ENCODE results near the gene GJA9.
"Not testable (repeated sequence)": the region's sequence is repeated elsewhere in the genome, so short reads cannot be mapped to it uniquely, and the experiment has no call there.

Gene GJA9

DNA sequence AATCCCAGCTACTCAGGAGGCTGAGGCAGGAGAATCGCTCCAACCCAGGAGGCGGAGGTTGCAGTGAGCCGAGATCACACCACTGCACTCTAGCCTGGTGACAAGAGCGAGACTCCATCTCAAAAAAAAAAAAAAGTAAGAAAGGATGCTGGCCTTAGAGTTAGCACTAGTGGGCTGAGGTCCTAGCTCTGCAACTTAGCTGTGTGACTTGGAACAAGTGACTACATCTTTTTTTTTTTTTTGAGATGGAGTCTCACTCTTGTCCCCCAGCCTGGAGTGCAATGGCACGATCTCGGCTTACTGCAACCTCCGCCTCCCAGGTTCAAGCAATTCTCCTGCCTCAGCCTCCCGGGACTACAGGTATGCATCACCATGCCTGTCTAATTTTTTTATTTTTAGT, 33.5 kb upstream of the GJA9 start:
- H3K27ac ChIP-seq (ENCODE audit: low read depth, low read length, severe bottlenecking); H3K36me3 ChIP-seq (ENCODE audit: control insufficient read depth, insufficient read depth, low read length); H3K4me3 ChIP-seq (ENCODE audit: extremely low read depth, insufficient read depth, low read length, poor library complexity, severe bottlenecking); H3K4me1 ChIP-seq (ENCODE audit: control insufficient read depth, insufficient read depth, low read length, poor library complexity, severe bottlenecking); H3K9me3 ChIP-seq (ENCODE audit: control insufficient read depth, low read length): not testable (repeated sequence)
- WGBS, 2 experiments (ENCODE audit: insufficient coverage in 2 of 2), result 92 to 98% methylated on average over 5 to 7 of the region's 8 CpGs

GRCh38 chr1:38908821-38909220, 27.4 kb upstream of the GJA9 start:
- H3K4me3 ChIP-seq (ENCODE audit: extremely low read depth, insufficient read depth, low read length, poor library complexity, severe bottlenecking), result no peak overlapping the region
- no peaks in the 10 kb centered on the region for H3K9me3 ChIP-seq (ENCODE audit: control insufficient read depth, low read length)
- H3K36me3 ChIP-seq (ENCODE audit: control insufficient read depth, insufficient read depth, low read length), result no peaks in the 10 kb centered on the region
- 91 to 93% methylated on average over 11 to 13 of the region's 13 CpGs for WGBS, 2 experiments (ENCODE audit: insufficient coverage in 2 of 2)
- no peak overlapping the region for H3K27ac ChIP-seq (ENCODE audit: low read depth, low read length, severe bottlenecking)
- no peaks in the 10 kb centered on the region for H3K4me1 ChIP-seq (ENCODE audit: control insufficient read depth, insufficient read depth, low read length, poor library complexity, severe bottlenecking)

GRCh38 chr1:38905985-38906384, 24.6 kb upstream of the GJA9 start:
- H3K4me1 ChIP-seq (ENCODE audit: control insufficient read depth, insufficient read depth, low read length, poor library complexity, severe bottlenecking), result no peaks in the 10 kb centered on the region
- no peaks in the 10 kb centered on the region for H3K9me3 ChIP-seq (ENCODE audit: control insufficient read depth, low read length)
- no peak overlapping the region for H3K4me3 ChIP-seq (ENCODE audit: extremely low read depth, insufficient read depth, low read length, poor library complexity, severe bottlenecking)
- H3K27ac ChIP-seq (ENCODE audit: low read depth, low read length, severe bottlenecking), result no peak overlapping the region
- WGBS, 2 experiments (ENCODE audit: insufficient coverage in 2 of 2), result 80 to 100% methylated on average over 1 to 2 of the region's 2 CpGs
- H3K36me3 ChIP-seq (ENCODE audit: control insufficient read depth, insufficient read depth, low read length), result no peaks in the 10 kb centered on the region

DNA sequence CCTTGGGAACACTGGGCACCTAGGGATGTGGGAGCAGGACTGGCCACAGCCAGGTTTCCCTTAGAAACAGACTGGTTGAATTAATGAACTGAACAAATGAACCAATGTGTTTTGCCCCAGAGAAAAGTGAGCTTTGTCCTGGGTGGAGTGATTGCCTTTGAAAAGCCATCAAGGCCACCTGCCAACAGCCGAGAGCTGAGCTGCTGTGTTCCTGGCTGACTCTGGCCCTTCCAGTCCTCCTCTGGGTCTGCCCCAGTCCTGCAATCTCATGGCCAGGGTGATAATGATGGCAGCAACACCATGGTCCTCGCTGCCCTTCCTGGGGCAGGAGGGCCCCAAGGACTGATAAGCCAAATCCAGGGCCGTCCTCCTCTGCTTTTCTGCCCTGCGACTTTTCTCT, 18.2 kb upstream of the GJA9 start:
- Histone ChIP-seq H3K9me3 (ENCODE audit: control insufficient read depth, low read length) (no peaks in the 10 kb centered on the region), H3K4me1 (ENCODE audit: control insufficient read depth, insufficient read depth, low read length, poor library complexity, severe bottlenecking) (no peaks in the 10 kb centered on the region), H3K4me3 (ENCODE audit: extremely low read depth, insufficient read depth, low read length, poor library complexity, severe bottlenecking) (no peak overlapping the region), H3K36me3 (ENCODE audit: control insufficient read depth, insufficient read depth, low read length) (no peaks in the 10 kb centered on the region), H3K27ac (ENCODE audit: low read depth, low read length, severe bottlenecking) (no peak overlapping the region)
- WGBS, 2 experiments (ENCODE audit: insufficient coverage in 2 of 2), result 83 to 84% methylated on average over 1 to 3 of the region's 4 CpGs

- Histone ChIP-seq H3K9me3 (ENCODE audit: control insufficient read depth, low read length) (no peaks in the 10 kb centered on the region), H3K27ac (ENCODE audit: low read depth, low read length, severe bottlenecking) (no peak overlapping the region), H3K4me3 (ENCODE audit: extremely low read depth, insufficient read depth, low read length, poor library complexity, severe bottlenecking) (no peak overlapping the region), H3K4me1 (ENCODE audit: control insufficient read depth, insufficient read depth, low read length, poor library complexity, severe bottlenecking) (no peaks in the 10 kb centered on the region), H3K36me3 (ENCODE audit: control insufficient read depth, insufficient read depth, low read length) (no peaks in the 10 kb centered on the region)
These were observed 17.4 kb upstream of the GJA9 start for GRCh38 chr1:38898653-38899230.

DNA sequence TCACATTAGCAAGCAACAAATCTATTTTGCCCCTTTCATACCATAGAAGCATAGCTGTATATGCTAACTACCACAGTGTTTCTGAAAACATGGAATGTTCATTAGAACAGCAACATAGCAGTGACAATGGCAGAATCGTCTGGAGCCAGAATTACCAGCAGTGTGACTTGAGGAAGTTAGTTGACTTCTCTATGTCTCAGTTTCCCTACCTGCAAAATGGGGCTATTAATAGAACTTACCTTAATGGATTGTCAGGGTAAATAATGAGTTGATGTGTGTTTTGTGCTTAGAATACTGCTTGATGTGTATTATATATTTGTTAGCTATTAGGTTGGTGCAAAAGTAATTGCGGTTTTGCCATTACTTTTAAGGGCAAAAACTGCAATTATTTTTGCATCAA, 14.8 kb upstream of the GJA9 start:
- Histone ChIP-seq H3K9me3 (ENCODE audit: control insufficient read depth, low read length) (no peaks in the 10 kb centered on the region), H3K36me3 (ENCODE audit: control insufficient read depth, insufficient read depth, low read length) (no peaks in the 10 kb centered on the region), H3K4me1 (ENCODE audit: control insufficient read depth, insufficient read depth, low read length, poor library complexity, severe bottlenecking) (no peaks in the 10 kb centered on the region), H3K27ac (ENCODE audit: low read depth, low read length, severe bottlenecking) (no peak overlapping the region), H3K4me3 (ENCODE audit: extremely low read depth, insufficient read depth, low read length, poor library complexity, severe bottlenecking) (no peak overlapping the region)
- WGBS, 2 experiments (ENCODE audit: insufficient coverage in 2 of 2), result 100% methylated on average over 1 of the region's 2 CpGs; no CpG with 5 or more reads in 1 of the 2 experiments

GRCh38 chr1:38892976-38893375, 11.6 kb upstream of the GJA9 start:
- H3K9me3 ChIP-seq (ENCODE audit: control insufficient read depth, low read length), result no peaks in the 10 kb centered on the region
- H3K4me3 ChIP-seq (ENCODE audit: extremely low read depth, insufficient read depth, low read length, poor library complexity, severe bottlenecking), result no peak overlapping the region
- H3K4me1 ChIP-seq (ENCODE audit: control insufficient read depth, insufficient read depth, low read length, poor library complexity, severe bottlenecking), result no peaks in the 10 kb centered on the region
- no CpG with 5 or more reads among the region's 1 CpG for WGBS, 2 experiments (ENCODE audit: insufficient coverage in 2 of 2)
- no peaks in the 10 kb centered on the region for H3K36me3 ChIP-seq (ENCODE audit: control insufficient read depth, insufficient read depth, low read length)
- H3K27ac ChIP-seq (ENCODE audit: low read depth, low read length, severe bottlenecking), result no peak overlapping the region

- no peaks in the 10 kb centered on the region for H3K36me3 ChIP-seq (ENCODE audit: control insufficient read depth, insufficient read depth, low read length)
- no peaks in the 10 kb centered on the region for H3K9me3 ChIP-seq (ENCODE audit: control insufficient read depth, low read length)
- H3K27ac ChIP-seq (ENCODE audit: low read depth, low read length, severe bottlenecking), result no peak overlapping the region
- no peaks in the 10 kb centered on the region for H3K4me1 ChIP-seq (ENCODE audit: control insufficient read depth, insufficient read depth, low read length, poor library complexity, severe bottlenecking)
- 80% methylated on average over 1 of the region's 1 CpG for WGBS, 2 experiments (ENCODE audit: insufficient coverage in 2 of 2)
- H3K4me3 ChIP-seq (ENCODE audit: extremely low read depth, insufficient read depth, low read length, poor library complexity, severe bottlenecking), result no peak overlapping the region
These were observed 10.4 kb upstream of the GJA9 start for GRCh38 chr1:38891753-38892152.

DNA sequence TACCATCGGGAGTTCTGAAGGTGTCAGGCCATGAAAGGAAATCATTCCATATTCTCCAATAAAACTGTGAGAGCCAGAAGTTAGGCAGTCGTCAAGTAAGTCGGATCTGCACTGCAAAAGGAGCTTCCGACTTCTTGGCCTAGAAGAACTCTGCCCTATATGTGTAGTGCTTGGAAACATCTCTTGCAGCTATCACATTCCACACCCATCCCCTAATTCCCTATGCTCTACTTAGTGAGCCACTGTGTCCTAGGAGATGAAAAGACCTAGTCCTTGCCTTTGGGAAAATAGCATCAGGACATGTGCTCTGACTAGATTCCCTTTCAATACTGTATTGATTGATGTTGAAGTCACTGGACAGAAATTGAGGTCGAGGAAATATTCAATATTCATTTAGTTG, 8.2 kb upstream of the GJA9 start:
- H3K27ac ChIP-seq (ENCODE audit: low read depth, low read length, severe bottlenecking), result no peak overlapping the region
- no peak overlapping the region for H3K4me3 ChIP-seq (ENCODE audit: extremely low read depth, insufficient read depth, low read length, poor library complexity, severe bottlenecking)
- WGBS, 2 experiments (ENCODE audit: insufficient coverage in 2 of 2), result 80 to 100% methylated on average over 1 of the region's 5 CpGs
- no peaks in the 10 kb centered on the region for H3K9me3 ChIP-seq (ENCODE audit: control insufficient read depth, low read length)
- H3K36me3 ChIP-seq (ENCODE audit: control insufficient read depth, insufficient read depth, low read length), result no peaks in the 10 kb centered on the region
- H3K4me1 ChIP-seq (ENCODE audit: control insufficient read depth, insufficient read depth, low read length, poor library complexity, severe bottlenecking), result no peaks in the 10 kb centered on the region

GRCh38 chr1:38888423-38889333, 7.3 kb upstream of the GJA9 start:
- Histone ChIP-seq H3K27ac (ENCODE audit: low read depth, low read length, severe bottlenecking) (no peak overlapping the region), H3K9me3 (ENCODE audit: control insufficient read depth, low read length) (no peaks in the 10 kb centered on the region), H3K4me1 (ENCODE audit: control insufficient read depth, insufficient read depth, low read length, poor library complexity, severe bottlenecking) (no peaks in the 10 kb centered on the region), H3K4me3 (ENCODE audit: extremely low read depth, insufficient read depth, low read length, poor library complexity, severe bottlenecking) (no peak overlapping the region), H3K36me3 (ENCODE audit: control insufficient read depth, insufficient read depth, low read length) (no peaks in the 10 kb centered on the region)
- WGBS, 2 experiments (ENCODE audit: insufficient coverage in 2 of 2), result 82 to 90% methylated on average over 8 of the region's 9 CpGs

DNA sequence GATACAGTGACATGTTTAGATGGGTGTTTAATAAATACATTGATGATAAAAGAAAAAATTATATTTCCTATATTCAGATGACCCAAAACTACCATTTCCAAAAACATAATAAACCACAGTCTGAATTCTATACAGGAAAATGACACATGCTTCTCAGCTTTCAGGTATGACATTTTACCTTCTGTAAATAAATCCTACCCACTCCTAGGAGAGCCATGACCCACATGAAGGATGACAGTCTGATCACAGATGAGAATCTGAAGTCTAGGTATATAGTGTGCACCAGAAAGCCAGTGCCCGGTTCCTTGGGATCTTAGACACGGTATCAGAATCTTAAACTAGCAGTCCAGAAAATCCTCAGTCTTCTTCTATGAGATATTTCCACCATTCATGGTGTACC, 3.7 kb upstream of the GJA9 start:
- no peak overlapping the region for H3K4me3 ChIP-seq (ENCODE audit: extremely low read depth, insufficient read depth, low read length, poor library complexity, severe bottlenecking)
- H3K36me3 ChIP-seq (ENCODE audit: control insufficient read depth, insufficient read depth, low read length), result no peaks in the 10 kb centered on the region
- WGBS, 2 experiments (ENCODE audit: insufficient coverage in 2 of 2), result 100% methylated on average over 1 to 2 of the region's 2 CpGs
- no peaks in the 10 kb centered on the region for H3K9me3 ChIP-seq (ENCODE audit: control insufficient read depth, low read length)
- H3K27ac ChIP-seq (ENCODE audit: low read depth, low read length, severe bottlenecking), result no peak overlapping the region
- no peaks in the 10 kb centered on the region for H3K4me1 ChIP-seq (ENCODE audit: control insufficient read depth, insufficient read depth, low read length, poor library complexity, severe bottlenecking)
